ENCODE results near the gene NEGR1.

GRCh38 chr1:72141875-72142274 is 140.5 kb downstream of the NEGR1 start:
- no peak for TF ChIP-seq CTCF (IDR thresholded peaks at IDR 0.05)
- no peak for TF ChIP-seq POLR2AphosphoS5 (IDR thresholded peaks at IDR 0.05; ENCODE audit: insufficient read depth in 1 of 2, low read depth in 1 of 2)
- TF ChIP-seq POLR2A (IDR thresholded peaks at IDR 0.05): no peak
